ENCODE data around the gene B3GAT1.

The B3GAT1 gene

GRCh38 chr11:134384406-134384805, 27.6 kb downstream of the B3GAT1 start:
- FAIRE-seq (no peak), DNase-seq (ENCODE audit: insufficient read length) (no peak)

GRCh38 chr11:134383576-134384221, 28.3 kb downstream of the B3GAT1 start:
- TF ChIP-seq POLR2A (IDR thresholded peaks at IDR 0.05; ENCODE audit: low read depth, low read length) (no peak), POLR2AphosphoS5 (IDR thresholded peaks at IDR 0.05; ENCODE audit: low read depth, low read length) (no peak), TAF1 (IDR thresholded peaks at IDR 0.05; ENCODE audit: borderline replicate concordance, low read depth, low read length) (no peak)
- DNase-seq (ENCODE audit: insufficient read length): no peak
- FAIRE-seq: no peak

More at GRCh38 chr11:134384406-134384805, 27.6 kb downstream of the B3GAT1 start:
- TF ChIP-seq POLR2AphosphoS5 (IDR thresholded peaks at IDR 0.05; ENCODE audit: low read depth, low read length) (no peak), TAF1 (IDR thresholded peaks at IDR 0.05; ENCODE audit: borderline replicate concordance, low read depth, low read length) (no peak), POLR2A (IDR thresholded peaks at IDR 0.05; ENCODE audit: low read depth, low read length) (no peak)

DNA sequence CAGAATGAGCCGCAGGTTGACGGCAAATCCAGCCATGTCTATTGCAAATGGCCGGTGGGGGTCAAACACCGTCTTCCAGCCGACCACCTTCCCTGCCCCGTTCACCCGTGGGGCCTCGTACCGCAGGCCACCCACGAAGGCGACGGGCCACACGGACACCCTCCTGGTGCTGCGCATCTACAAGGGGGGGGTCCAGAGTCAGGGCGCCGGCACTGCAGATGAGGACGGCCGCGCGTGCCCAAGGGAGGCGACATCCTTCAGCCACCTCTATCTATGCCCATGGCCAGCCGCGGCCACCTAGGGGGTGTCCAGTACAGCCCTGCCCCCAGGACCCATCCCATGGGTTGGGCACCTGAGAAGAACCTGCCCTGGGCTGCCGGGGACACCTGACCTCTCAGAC, 29.2 kb downstream of the B3GAT1 start:
- FAIRE-seq: no peak
- no peak for TF ChIP-seq TAF1 (IDR thresholded peaks at IDR 0.05; ENCODE audit: borderline replicate concordance, low read depth, low read length)
- TF ChIP-seq POLR2A (IDR thresholded peaks at IDR 0.05; ENCODE audit: low read depth, low read length): no peak
- TF ChIP-seq POLR2AphosphoS5 (IDR thresholded peaks at IDR 0.05; ENCODE audit: low read depth, low read length): no peak
- DNase-seq (ENCODE audit: insufficient read length): no peak

DNA sequence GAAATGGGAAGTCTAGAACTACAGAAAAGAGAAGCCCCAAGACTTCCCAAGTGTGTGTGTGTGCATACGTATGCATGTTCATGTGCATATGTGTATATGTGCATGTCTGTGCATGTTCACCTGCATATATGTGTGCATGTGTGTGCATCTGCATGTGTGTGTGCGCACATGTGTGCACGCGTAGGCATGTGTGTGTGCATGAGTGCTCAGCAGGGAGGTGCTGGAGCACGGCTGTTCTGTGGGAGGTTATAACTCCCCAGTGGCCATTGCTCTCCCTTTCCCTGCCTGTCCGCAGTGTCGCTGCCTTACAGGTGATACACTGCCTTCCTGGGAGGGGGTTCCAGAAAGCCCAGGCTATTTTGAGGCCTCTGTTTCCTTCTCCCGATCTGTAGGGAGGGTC, 29.8 kb downstream of the B3GAT1 start:
- TF ChIP-seq POLR2A (IDR thresholded peaks at IDR 0.05; ENCODE audit: low read depth, low read length) (no peak), POLR2AphosphoS5 (IDR thresholded peaks at IDR 0.05; ENCODE audit: low read depth, low read length) (no peak), TAF1 (IDR thresholded peaks at IDR 0.05; ENCODE audit: borderline replicate concordance, low read depth, low read length) (no peak)
- no peak for FAIRE-seq
- no peak for DNase-seq (ENCODE audit: insufficient read length)

- no peak for FAIRE-seq
Observed at GRCh38 chr11:134380785-134381184, 31.3 kb downstream of the B3GAT1 start.

GRCh38 chr11:134380229-134380628, 31.8 kb downstream of the B3GAT1 start:
- FAIRE-seq (no peak), DNase-seq (ENCODE audit: insufficient read length) (no peak)
- TF ChIP-seq POLR2A (IDR thresholded peaks at IDR 0.05; ENCODE audit: low read depth, low read length) (no peak), POLR2AphosphoS5 (IDR thresholded peaks at IDR 0.05; ENCODE audit: low read depth, low read length) (no peak), TAF1 (IDR thresholded peaks at IDR 0.05; ENCODE audit: borderline replicate concordance, low read depth, low read length) (no peak)

More at GRCh38 chr11:134380785-134381184, 31.3 kb downstream of the B3GAT1 start:
- no peak for TF ChIP-seq POLR2A (IDR thresholded peaks at IDR 0.05; ENCODE audit: low read depth, low read length)
- no peak for TF ChIP-seq TAF1 (IDR thresholded peaks at IDR 0.05; ENCODE audit: borderline replicate concordance, low read depth, low read length)
- TF ChIP-seq POLR2AphosphoS5 (IDR thresholded peaks at IDR 0.05; ENCODE audit: low read depth, low read length): no peak
- no peak for DNase-seq (ENCODE audit: insufficient read length)

- TF ChIP-seq POLR2A (IDR thresholded peaks at IDR 0.05; ENCODE audit: low read depth, low read length): no peak
- TF ChIP-seq TAF1 (IDR thresholded peaks at IDR 0.05; ENCODE audit: borderline replicate concordance, low read depth, low read length): no peak
- TF ChIP-seq POLR2AphosphoS5 (IDR thresholded peaks at IDR 0.05; ENCODE audit: low read depth, low read length): no peak
- DNase-seq (ENCODE audit: insufficient read length): no peak
- FAIRE-seq: no peak
Observed at GRCh38 chr11:134379241-134379640, 32.8 kb downstream of the B3GAT1 start.

GRCh38 chr11:134377876-134378275, 34.2 kb downstream of the B3GAT1 start:
- no peak for DNase-seq (ENCODE audit: insufficient read length)
- TF ChIP-seq POLR2A (IDR thresholded peaks at IDR 0.05; ENCODE audit: low read depth, low read length) (no peak), POLR2AphosphoS5 (IDR thresholded peaks at IDR 0.05; ENCODE audit: low read depth, low read length) (no peak), TAF1 (IDR thresholded peaks at IDR 0.05; ENCODE audit: borderline replicate concordance, low read depth, low read length) (no peak)
- FAIRE-seq: no peak

GRCh38 chr11:134376150-134376921, 35.7 kb downstream of the B3GAT1 start:
- DNase-seq (ENCODE audit: insufficient read length): no peak
- TF ChIP-seq POLR2A (IDR thresholded peaks at IDR 0.05; ENCODE audit: low read depth, low read length): no peak
- no peak for TF ChIP-seq TAF1 (IDR thresholded peaks at IDR 0.05; ENCODE audit: borderline replicate concordance, low read depth, low read length)
- no peak for TF ChIP-seq POLR2AphosphoS5 (IDR thresholded peaks at IDR 0.05; ENCODE audit: low read depth, low read length)
- no peak for FAIRE-seq

GRCh38 chr11:134374891-134375550, 37.0 kb downstream of the B3GAT1 start:
- TF ChIP-seq POLR2AphosphoS5 (IDR thresholded peaks at IDR 0.05; ENCODE audit: low read depth, low read length): no peak
- TF ChIP-seq TAF1 (IDR thresholded peaks at IDR 0.05; ENCODE audit: borderline replicate concordance, low read depth, low read length): no peak
- TF ChIP-seq POLR2A (IDR thresholded peaks at IDR 0.05; ENCODE audit: low read depth, low read length): no peak
- FAIRE-seq (no peak), DNase-seq (ENCODE audit: insufficient read length) (no peak)

DNA sequence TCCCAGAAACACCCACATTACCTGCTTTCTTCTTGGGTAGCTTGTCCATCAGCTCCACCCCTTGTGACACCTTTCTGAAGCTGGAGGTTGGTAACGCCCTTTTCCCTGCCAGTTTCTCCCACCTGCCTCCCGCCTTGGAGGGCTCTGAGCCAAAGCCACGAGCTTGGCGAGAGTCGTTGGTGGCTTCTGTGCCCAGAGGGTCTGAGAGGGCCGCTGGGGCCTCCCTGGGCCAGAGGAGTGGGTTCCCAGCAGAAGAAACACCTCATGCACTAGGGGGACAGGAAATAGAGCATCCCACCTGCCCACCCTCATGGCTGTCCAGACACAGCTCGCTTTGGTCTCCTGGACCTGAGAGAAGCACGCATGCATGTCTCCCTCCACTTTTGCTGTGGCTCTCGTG, 37.9 kb downstream of the B3GAT1 start:
- no peak for FAIRE-seq

More for the DNA sequence above, 37.9 kb downstream of the B3GAT1 start:
- no peak for DNase-seq (ENCODE audit: insufficient read length)
- TF ChIP-seq POLR2AphosphoS5 (IDR thresholded peaks at IDR 0.05; ENCODE audit: low read depth, low read length) (no peak), TAF1 (IDR thresholded peaks at IDR 0.05; ENCODE audit: borderline replicate concordance, low read depth, low read length) (no peak), POLR2A (IDR thresholded peaks at IDR 0.05; ENCODE audit: low read depth, low read length) (no peak)
